HG03045 (cell line): ENCODE data around the gene PRSS21.

Experiments used
- ATAC-seq: cut with Tn5 transposase; IDR thresholded peaks from one replicate; pipeline ENCODE4 v1.9.1; 2021; ENCODE audit warnings: mild to moderate bottlenecking, moderate library complexity; ENCODE audit not compliant: unreplicated experiment

The PRSS21 gene

GRCh38 chr16:2822496-2822895 lies 5.5 kb downstream of the PRSS21 start:
- ATAC-seq: no peak

DNA sequence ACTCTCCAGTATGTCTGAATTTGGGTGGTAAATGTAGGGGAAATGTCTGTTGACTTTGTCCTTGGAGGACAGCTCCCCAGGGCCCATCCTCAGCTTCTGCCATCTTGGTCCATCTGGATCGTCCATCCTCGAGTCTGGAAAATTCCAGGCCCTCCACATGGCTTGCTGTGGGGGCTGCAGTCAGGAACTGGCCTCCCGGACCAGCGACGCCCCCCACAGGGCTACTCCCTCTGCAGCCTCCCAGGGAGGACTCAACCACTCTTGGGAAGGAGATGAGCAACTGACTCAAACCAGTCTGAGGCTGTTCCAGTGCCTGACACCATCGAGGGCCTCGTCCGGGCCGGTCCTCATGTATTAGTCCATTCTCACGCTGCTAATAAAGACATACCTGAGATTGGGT lies 7.6 kb downstream of the PRSS21 start:
- ATAC-seq: no peak

DNA sequence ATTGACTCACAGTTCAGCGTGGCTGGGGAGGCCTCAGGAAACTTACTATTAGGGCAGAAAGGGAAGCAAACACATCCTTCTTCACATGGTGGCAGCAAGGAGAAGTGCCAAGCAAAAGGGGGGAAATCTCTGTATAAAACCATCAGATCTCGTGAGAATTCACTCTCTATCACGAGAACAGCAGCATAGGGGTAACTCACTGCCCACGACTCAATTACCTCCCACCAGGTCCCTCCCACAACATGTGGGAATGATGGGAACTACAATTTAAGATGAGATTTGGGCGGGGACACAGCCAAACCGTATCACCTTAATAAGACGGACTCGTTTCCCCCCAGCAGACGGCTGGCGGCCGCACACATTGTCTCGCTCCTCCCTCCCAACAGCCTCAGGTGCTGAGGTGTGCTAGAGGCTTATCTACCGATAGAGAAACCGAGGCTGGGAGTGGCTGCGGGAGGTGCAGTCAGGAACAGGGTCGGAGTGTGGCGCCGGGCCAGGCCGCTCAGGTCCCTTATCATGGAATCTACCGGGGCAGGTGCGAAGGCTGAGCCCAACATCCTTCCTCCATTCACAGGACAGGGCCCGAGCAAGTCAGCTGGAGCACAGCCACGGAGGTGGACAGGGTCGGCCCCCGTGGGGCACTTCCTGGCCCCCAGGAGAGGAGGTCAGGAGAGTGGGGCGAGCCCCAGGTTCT lies 8.2 kb downstream of the PRSS21 start:
- no peak for ATAC-seq

GRCh38 chr16:2825906-2826305 lies 8.9 kb downstream of the PRSS21 start:
- no peak for ATAC-seq

DNA sequence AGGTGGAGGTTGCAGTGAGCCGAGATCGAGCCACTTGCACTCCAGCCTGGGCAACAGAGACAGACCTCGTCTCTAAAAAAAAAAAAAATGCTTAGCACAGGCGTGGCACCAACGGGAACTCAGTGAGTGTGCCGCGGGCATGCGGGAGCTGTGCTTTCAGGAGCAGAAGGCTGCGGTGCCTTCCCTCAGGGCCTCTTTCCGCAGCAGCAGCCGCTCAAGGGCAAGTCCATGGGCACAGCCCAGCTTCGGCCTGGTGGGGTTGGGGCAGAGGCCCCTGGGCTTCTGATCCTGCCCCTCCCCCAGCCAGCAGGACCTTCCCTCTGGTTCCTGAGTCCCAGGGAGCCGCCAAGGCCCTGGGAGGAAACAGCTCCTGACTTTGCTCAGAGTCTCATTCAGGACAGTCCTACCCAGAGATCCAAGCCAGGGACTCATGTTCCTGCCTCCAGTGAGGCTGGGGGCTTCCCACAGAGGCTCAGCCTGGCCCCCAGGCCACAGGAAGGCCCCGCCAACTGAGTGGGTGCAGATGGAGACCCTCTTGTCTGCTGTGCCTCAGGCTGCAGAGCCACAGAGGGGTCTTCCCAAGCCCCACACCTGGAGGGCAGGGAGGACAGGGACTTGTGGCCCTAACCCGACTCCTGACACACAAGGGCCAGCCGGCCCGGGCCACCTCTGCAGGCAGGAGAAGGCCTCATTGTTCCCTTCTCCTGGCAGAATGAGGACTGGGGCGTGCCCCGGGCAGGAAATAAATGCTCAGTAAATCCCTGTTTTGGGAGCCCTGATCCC lies 9.7 kb downstream of the PRSS21 start:
- no peak for ATAC-seq

GRCh38 chr16:2827374-2827791 lies 10.3 kb downstream of the PRSS21 start:
- no peak for ATAC-seq

DNA sequence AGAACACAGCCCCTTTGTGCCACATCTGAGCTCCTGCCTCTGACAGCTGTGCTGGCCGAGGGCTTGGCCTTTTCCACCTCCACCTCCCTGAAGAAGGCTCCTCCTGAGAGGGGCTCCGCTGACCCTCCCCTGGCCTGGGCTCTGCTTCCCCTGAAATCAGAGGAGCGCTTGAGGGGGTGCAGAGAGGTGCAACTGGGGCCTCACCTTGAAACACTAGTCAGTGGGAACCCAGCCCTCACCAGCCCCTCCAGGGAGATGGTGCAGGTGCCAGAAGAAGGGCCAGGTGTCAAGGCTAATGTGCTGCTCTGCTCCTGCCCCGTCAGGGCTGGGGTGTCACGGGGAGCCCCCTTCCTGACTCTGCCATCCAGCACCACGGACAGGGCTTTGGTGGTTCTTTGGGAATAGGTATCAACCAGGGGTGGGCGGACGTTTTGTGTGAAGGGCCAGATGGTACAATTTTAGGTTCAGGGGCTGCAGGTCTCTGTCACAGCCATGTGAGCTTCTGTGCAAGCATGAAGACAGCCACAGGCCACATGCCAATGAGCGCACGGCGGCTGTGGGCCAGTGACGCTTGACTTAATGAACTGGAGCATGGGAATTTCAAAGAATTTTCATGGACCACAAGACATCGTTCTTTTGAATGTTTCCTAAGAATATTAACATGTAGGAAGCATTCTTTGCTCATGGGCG lies 10.9 kb downstream of the PRSS21 start:
- ATAC-seq: no peak

DNA sequence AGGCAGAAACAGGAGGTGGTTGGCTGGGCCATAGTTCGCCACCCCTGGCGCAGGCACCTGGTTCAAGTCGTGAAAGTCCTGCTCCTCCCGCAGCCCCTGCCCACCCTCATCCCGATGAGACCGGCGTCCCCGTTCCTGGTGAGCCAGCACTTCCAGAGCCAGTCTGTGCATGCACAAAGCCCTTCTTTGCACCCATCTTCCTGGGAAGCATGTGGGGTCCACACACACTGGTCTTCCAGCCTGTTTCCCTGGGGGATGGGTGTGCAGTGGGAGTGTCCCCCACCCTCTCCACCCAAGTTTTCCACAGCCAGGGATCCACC lies 11.4 kb downstream of the PRSS21 start:
- no peak for ATAC-seq

DNA sequence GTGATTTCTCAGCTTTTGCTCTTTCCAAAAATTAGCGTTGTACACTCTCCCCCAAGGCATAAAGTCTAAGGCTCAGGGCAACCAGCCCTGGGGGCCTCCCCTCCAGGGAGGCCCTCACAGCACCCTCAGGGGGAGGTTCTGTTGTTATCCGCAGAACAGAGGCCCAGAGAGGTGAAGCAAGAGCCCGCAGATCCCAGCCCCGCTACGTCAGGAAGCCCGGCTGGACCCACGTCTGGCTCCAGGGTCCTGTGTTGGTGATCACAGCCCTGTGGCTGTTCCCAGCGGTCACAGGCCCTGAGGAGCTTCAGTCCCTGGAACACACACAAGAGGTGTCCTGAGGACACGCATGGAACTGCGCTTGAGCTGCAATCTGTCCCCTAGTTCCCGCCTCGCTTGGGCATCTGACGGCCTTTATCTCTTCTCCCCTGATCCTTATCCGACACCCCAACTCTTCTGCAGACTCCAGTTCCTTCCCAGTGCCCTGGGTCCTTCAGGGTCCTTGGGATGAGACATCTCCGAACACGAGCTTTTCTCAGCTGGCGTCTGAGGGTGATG lies 11.9 kb downstream of the PRSS21 start:
- ATAC-seq: no peak

DNA sequence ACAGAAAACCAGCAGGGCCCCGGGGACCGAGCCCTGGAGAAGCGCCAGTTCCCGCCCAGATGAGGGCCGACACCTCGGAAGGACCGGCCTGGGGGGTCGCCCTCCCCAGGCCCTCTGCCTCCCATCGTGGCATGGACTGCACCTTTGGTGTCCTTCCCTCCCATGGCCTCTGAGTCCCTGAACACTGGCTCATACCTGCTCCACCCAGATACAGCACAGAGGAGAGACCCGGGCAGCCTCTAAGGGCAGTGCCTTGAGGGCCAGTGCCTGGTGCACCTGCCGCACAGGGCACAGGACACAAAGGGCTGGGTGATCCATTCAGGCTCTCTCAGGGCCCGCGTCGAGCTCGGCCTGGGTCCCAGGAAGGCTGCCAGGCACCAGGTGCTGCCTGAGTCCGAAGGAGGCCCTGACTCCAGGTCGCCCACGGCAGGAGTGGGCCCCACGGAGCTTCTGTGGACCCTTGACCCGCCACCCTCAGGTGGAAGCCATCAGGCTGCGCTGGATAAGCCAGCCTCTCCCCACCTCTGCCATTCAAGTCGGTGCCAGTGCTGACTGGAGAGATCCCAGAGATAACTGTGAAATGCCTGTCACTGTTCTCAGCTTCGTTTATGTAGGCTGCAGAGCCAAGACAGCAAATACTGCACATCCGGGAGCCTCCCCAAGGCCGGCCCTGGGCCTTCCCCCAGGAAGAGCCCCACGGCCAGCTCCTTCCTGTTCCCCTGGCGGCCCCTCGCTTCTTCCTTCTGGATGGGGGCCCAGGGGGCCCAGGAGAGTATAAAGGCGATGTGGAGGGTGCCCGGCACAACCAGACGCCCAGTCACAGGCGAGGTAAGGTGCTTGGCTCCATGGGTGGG lies 12.7 kb downstream of the PRSS21 start, which contains the start of gene ZG16B:
Gene ZG16B, plus strand, starts transcription at position 803 of the 854 bp plus-strand sequence. CDS start 139 bp downstream, outside the sequence.
- ATAC-seq: no peak

- ATAC-seq: no peak
Observed at GRCh38 chr16:2830355-2830695, 13.3 kb downstream of the PRSS21 start.

GRCh38 chr16:2831203-2831602 lies 14.2 kb downstream of the PRSS21 start:
- ATAC-seq: no peak

DNA sequence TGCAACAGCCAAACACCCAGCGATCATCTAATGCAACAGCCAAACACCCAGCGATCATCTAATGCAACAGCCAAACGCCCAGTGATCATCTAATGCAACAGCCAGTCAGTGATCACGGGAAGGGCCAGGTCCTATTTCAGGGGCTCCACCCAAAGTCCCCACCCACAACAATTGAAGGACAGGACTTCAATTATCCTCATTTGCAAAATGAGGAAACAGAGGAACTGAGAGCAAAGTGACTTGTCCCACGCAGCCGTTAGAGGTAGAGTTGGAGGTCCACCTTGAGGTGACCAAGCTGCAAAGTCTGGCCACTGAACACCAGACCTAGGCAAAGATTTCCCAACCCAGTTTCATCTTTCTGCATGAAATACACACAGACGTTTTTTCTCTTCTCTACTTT lies 16.7 kb downstream of the PRSS21 start:
- no peak for ATAC-seq

DNA sequence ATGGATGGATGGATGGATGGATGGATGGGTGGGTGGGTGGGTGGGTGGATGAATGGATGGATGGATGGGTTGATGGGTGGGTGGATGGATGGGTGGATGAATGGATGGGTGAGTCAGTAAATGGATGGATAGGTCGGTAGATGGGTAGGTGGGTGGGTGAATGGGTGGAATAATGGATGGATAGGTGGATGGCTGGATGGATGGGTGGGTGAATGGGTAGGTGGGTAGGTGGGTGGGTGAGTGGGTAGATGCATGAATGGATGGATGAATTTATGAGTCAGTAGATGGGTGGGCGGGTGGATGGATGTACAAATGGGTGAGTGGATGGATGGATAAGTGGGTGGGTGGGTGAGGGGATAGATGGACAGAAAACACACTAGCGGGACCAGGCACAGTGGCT lies 17.9 kb downstream of the PRSS21 start:
- no peak for ATAC-seq

DNA sequence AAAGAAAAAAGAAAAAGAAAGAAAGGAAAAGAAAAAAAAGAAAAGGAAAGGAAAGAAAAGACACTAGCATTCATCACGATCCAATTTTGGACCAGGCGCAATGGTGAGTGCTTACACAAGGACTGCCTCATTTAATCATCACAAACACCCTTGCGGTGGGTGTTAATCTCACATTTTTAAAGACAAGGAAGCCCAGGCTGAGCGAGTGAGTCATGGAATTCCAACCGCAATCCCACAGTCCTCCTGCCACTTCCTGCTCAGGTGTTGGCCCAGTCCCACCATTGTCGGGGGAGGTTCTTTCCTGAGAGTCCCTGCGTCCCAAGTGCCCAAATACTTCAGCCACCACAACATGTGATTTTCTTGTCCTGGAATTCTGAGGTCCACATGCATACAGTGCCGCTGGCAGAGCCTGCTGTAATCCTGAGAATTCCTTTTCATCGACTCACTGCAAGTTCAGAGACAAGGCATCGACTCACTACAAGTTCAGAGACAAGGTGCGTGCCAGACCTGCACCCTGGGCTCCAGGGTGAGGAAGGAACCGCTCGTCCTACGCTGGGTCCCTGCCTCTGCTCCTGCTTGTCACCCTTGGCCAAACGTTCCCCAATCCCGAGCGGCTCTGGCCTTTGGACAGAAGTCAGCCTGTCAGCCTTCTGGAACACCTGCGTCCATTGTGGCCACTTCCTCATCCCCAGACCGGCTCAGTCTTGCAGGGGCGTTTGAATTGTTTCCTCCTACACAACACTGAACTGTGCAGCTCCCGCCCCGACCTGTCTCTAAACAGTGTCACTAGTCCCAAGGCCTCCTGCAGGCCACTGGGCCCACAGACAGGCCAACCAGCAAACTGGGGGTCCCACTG lies 18.8 kb downstream of the PRSS21 start:
- ATAC-seq: no peak

GRCh38 chr16:2836646-2837508 lies 19.8 kb downstream of the PRSS21 start:
- no peak for ATAC-seq

DNA sequence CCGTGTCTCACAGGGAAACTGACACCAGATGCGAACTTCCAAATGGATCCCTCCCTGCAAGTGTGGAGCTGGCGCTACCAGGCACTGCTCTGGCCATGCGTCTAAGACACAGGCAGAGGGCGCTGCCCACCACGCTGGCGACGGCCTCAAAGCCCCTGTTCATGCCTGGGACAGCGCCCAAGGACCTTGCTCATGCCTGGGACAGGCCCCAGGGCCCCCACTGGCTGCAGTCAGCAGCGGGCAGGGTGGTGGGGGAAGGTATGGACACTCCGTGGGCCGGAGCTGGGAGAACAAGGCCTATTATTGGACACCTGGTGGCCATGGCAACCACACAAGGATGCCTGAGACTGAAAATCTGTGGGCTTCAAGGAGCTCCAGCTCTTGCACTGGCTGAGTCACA lies 21.9 kb downstream of the PRSS21 start:
- ATAC-seq: no peak

DNA sequence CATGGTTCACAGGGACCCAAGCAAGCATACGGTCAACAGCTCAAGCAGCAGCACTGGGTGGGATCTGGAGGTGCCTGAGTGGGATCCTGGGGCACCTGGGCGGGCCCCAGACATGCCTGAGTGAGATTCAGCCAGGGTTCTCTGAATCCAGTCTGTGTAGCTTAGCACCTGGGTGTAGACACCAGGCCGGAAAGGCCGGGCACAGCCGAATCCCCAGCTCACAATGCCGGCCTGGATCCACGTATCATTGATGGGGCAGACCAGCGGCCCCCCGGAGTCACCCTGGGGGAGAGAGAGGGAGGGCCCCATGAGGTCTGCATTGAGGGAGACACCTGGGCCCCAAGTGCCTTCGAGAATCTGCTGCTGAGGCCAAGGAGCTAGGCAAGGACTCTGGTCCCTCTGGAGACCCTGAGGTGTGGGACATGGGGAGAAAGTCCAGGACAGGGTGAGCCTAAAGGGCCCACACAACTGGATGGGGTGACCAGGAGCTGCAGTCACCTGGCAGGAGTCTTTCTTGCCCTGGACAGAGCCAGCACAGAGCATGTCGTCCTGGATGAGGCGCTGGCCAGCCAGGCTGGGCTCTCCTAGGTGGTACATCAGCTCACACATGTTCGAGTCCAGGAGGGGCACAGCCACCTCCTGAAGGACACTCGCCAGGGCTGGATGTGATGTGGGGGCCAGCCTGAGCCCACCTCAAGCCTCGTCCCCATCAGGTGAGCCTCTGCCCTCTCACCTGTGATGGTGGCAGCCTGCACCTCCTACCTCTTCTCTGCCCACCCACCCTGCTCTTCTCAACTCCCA lies 22.8 kb downstream of the PRSS21 start:
- ATAC-seq: no peak
